ENCODE measurements around the gene BAIAP2.

The BAIAP2 gene

DNA sequence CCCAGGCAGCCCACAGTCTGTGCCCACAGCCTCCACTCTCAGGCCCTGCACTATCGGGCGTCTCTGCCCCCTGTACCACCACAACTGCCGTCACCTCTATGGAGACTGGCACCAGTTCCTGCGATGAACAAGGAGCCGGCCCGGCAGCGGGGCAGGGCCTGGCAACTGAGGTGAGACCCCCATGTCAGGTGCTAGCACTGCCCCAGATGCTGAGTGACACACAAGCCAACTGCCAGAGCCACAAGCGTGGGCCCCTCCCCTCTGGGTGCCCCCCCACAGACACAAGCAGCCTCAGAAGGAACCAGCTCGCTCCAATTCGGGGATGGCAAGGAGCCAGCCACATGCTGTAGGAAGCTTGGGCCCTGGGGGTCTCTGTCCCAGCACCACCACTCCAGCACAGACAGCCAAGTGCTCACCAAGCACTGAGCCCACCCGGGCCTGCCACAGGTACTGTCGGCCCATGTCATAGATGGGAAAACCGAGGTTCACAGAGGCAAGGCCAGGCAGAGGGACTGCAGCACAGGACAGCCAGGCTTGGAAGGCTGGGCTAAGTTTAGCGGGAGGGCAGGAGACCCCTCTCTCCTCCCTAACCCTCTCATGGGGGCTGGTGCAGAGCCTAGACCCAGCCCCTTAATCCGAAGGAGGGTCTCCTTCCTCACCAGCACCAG lies 128.9 kb downstream of the BAIAP2 start:
- DNase-seq = no peak

DNA sequence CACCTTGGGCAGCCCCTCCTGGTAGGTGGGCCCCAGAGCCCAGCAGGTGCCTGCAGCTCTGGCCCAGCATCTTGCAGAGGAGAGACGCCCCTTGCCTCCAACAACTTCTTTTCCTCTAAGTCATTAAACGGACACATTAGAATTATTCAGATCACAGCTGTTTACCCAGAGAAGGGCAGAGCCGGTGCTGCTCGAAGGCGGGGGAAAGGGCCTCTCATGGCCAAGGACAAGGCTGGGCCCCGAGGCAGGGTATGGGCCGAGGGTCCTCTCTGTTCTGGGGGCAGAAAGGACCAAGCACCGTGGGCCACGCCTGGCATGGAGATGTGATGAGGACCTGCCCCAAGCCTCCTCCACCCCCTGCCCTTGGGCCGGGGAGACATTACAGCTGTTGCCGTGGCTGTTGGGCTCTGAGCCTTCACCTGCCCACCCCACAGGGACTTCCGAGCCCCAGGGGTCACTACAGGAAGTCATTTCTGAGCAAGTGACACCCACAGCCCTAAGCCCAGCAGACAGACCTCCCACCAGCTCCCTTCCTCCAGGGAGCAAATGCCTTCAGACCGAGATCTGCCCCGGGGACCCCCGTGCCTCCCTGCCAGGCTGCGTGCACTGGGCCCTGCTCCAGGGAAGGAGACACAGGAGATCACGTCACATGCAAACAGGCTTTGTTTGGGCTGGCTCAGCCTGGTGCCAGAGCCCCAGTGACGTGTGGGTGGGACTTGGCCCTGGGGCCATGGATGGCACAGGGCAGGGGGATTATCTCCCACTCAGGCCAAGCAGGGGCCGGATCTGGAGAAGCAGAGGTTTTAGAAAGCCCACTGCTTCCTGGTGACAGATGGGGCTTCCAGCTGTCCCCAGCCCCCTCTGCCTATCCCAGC lies 129.7 kb downstream of the BAIAP2 start:
- no peak for DNase-seq

DNA sequence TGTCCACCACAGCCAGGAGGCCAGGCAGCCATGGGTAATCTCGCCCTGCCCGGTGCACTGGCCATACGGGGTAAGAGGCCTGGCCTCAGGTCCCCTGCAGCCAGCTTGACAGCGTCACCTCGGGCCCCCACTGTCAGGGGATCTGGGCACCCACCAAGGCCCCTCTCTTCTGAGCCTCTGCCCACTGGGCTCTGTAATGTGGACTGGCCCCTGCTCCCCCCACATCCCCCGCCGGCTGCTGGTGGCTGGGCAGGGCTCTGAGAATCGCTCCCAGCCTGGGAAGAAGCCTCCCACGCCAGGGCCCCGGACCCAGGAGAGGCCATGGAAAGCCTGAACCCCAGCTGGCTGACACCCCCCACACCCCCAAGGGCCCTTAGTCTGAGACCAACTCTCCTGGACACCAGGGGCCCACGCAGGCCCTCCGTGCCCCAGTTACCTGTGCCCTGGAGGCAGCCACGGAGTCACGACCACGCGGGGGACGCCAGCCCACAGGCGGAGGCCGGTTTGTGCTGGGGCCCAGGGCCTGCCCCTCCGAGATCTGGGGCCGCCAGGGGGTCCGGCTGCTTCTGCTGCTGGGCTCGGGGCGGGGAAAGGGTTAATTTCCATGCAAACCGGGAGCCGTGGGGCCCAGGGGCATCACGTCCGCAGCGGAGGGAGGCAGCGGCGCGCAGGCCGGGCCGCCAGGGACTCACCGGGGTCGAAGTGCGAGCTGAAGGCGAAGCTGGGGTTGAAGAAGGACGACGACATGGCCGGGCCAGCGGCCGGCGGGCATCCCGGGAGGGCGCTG lies 130.5 kb downstream of the BAIAP2 start, which contains the start of gene PVALEF:
Gene PVALEF, plus strand, starts transcription at position 262 of the 787 bp plus-strand sequence. CDS start 15,720 bp downstream, outside the sequence.
- no peak for DNase-seq

DNA sequence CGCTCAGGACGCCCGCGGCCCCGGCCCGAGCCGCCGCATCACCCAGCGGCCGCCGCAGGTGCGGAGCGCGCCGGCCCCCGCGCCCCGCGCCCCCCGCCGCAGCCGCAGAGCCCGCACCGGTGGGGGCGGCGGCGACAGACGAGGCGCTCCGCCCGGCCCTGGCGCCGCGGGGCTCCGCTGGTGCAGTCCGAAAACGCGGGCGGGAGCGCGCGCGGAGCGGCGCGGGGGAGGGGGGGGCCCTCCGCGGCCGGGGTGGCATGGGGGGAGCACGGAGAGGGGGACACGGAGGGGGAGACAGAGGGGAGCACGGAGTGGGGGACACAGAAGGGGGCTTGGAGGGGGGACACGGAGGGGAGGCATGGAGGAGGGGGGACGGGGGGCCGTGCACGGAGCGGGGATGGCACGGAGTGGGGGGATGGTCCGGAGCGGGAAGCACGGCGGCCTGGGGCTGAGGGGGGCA lies 131.1 kb downstream of the BAIAP2 start, which contains the start of gene AATK:
Gene AATK, minus strand, starts transcription at position 189 of the 460 bp plus-strand sequence. CDS start 229 bp downstream, outside the sequence.
- no peak for DNase-seq

Data from EL (cell line).